Large intestine (tissue), 3 donors: ENCODE results near the gene POGZ. TPM values are rescaled to one million over a fixed set of nuclear protein-coding genes. Genes with fewer than 3 reads are reported as not detected.

Experiments used
- DNase-seq, 2 donors: peaks; one replicate each; pipeline versions ENCODE4 v3.0.0 to v3.0.0-alpha.2; 2013
- H3K27ac ChIP-seq: one replicate; pipeline ENCODE4 v1.5.1; 2013; ENCODE audit warnings: low read length
- H3K27me3 ChIP-seq: 2 replicates; pipeline ENCODE4 v1.6.1; 2013; ENCODE audit warnings: low read length; ENCODE audit not compliant: control insufficient read depth, insufficient read depth
- H3K36me3 ChIP-seq: 2 replicates; pipeline ENCODE4 v1.6.1; 2013; ENCODE audit warnings: low read length; ENCODE audit not compliant: control insufficient read depth, insufficient read depth
- H3K4me1 ChIP-seq: one replicate; pipeline ENCODE4 v1.6.1; 2013; ENCODE audit warnings: low read length; ENCODE audit not compliant: control insufficient read depth, insufficient read depth
- H3K4me3 ChIP-seq: one replicate; pipeline ENCODE4 v1.5.1; 2013; ENCODE audit warnings: low read length
- H3K9me3 ChIP-seq: one replicate; pipeline ENCODE4 v1.6.1; 2013; ENCODE audit warnings: mild to moderate bottlenecking, low read depth, low read length, moderate library complexity; ENCODE audit not compliant: control insufficient read depth
- WGBS: methylation state at CpG from one replicate; pipeline ENCODE4 v1.1.5; 2013; ENCODE audit warnings: low lambda C conversion rate; ENCODE audit not compliant: insufficient coverage; 5-methylcytosine and 5-hydroxymethylcytosine counted together
- polyA plus RNA-seq: library from polyadenylated mRNA; unstranded; fragments of 120-200 nt; gene quantifications from one replicate; pipeline ENCODE4 v1.2.1, GENCODE V29; 2013

POGZ gene
- polyA plus RNA-seq, 1 donor: 91.5 TPM

GRCh38 chr1:151499930-151500329 is 40.6 kb upstream of the POGZ start:
- Histone ChIP-seq H3K27ac (peak overlapping the region; percentile 74), H3K4me3 (no peak overlapping the region), H3K27me3 (no peaks in the 10 kb centered on the region), H3K9me3 (no peaks in the 10 kb centered on the region), H3K4me1 (peaks cover 44% of the 10 kb centered on the region), H3K36me3 (no peaks in the 10 kb centered on the region)
- DNase-seq: no peak
- no CpG with 5 or more reads among the region's 1 CpG for WGBS

- H3K27me3 ChIP-seq: no peaks in the 10 kb centered on the region
- peak; percentile 62 to 79 for DNase-seq
- H3K9me3 ChIP-seq: no peaks in the 10 kb centered on the region
- H3K4me3 ChIP-seq: no peak overlapping the region
- peaks cover 48% of the 10 kb centered on the region for H3K4me1 ChIP-seq
- no CpG with 5 or more reads among the region's 5 CpGs for WGBS
- H3K36me3 ChIP-seq: no peaks in the 10 kb centered on the region
- H3K27ac ChIP-seq: peak overlapping the region; percentile 74
Measured at GRCh38 chr1:151499365-151499764, 40.1 kb upstream of the POGZ start.

- Histone ChIP-seq H3K27ac (peak overlapping the region; percentile 57), H3K4me3 (no peak overlapping the region), H3K36me3 (no peaks in the 10 kb centered on the region), H3K4me1 (peaks cover 25% of the 10 kb centered on the region), H3K9me3 (no peaks in the 10 kb centered on the region), H3K27me3 (no peaks in the 10 kb centered on the region)
- WGBS: 71% methylated on average over 1 of the region's 1 CpG
- DNase-seq: no peak
Measured at GRCh38 chr1:151495316-151495715, 36.0 kb upstream of the POGZ start.

DNA sequence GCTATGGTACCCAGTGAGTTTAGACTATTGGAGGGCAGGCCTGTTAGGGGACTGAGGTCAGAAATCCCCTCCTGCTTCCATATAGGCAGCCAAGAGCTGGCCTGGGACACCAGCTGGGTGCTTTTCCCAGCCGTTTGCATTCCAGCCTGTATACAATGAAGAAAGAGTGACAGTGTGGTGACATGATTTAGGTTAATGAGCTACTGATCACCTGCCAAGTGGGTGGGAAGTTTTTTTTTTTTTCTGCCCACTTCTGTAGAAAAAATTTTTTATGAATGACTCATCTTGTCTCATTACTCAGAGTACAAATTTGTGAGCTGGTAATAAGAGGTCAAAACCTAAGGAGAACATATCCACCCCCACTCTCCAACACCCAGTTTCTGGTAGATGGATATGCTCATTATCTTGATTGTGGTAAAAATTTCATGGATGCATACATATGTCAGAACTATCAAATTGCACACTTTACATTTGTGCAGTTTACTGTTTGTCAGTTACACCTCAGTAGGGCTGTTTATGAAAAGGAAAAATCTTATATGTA is 35.5 kb upstream of the POGZ start:
- peaks cover 21% of the 10 kb centered on the region for H3K4me1 ChIP-seq
- H3K9me3 ChIP-seq: no peaks in the 10 kb centered on the region
- H3K36me3 ChIP-seq: no peaks in the 10 kb centered on the region
- no CpG with 5 or more reads among the region's 1 CpG for WGBS
- DNase-seq: peak; percentile 77 to 89
- H3K27me3 ChIP-seq: no peaks in the 10 kb centered on the region
- peak overlapping the region; percentile 84 for H3K27ac ChIP-seq
- no peak overlapping the region for H3K4me3 ChIP-seq

- Histone ChIP-seq H3K9me3 (no peaks in the 10 kb centered on the region), H3K27ac (no peak overlapping the region), H3K27me3 (no peaks in the 10 kb centered on the region), H3K4me3 (no peak overlapping the region), H3K4me1 (peaks cover 14% of the 10 kb centered on the region), H3K36me3 (no peaks in the 10 kb centered on the region)
- WGBS: 89% methylated on average over 1 of the region's 3 CpGs
- no peak for DNase-seq
Measured at GRCh38 chr1:151493042-151493441, 33.7 kb upstream of the POGZ start.

DNA sequence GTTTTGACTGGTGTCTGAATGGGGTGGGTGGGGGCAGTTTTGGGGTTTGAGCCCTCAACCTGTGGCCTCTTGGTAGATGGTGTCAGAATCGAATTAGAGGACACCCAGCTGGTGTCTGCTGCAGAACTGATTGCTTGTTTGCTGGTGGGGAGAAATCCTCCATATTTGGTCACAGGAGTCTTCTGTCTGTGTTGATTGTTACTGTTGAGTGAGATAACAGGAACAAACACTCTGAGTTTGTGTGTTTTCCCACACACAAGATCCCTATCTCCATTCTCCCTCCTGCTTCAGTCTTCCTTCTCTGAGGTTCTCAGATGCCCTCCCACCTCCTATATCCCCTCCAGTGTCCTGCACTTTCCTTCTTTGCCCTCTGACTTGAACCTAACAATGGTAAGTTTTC is 32.8 kb upstream of the POGZ start:
- WGBS: no CpG with 5 or more reads among the region's 1 CpG

GRCh38 chr1:151491641-151492040 is 32.3 kb upstream of the POGZ start:
- WGBS: no CpG with 5 or more reads among the region's 5 CpGs

More for the DNA sequence above, 32.8 kb upstream of the POGZ start:
- Histone ChIP-seq H3K36me3 (no peaks in the 10 kb centered on the region), H3K9me3 (no peaks in the 10 kb centered on the region), H3K4me3 (no peak overlapping the region), H3K27ac (no peak overlapping the region), H3K4me1 (peaks cover 14% of the 10 kb centered on the region), H3K27me3 (no peaks in the 10 kb centered on the region)
- DNase-seq: no peak

DNA sequence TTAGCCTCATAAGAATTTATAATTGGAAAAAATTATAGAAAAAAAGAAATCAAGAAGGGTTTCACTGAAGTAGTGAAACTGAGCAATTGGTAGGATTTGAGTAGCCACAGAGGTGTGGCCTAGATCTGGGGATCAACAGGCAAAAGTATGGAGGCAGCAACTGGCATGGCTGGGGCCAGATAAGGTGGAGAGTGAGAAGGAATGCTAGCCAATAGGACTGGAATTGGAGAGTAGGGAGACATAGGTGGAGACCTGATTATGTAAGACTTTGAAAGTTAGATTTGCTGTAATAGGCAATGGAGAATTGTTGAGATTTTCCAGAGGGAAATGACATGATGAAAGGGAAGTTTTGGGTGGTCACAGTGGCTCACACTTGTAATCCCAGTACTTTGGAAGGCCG is 27.3 kb upstream of the POGZ start:
- Histone ChIP-seq H3K4me1 (no peaks in the 10 kb centered on the region), H3K4me3 (no peak overlapping the region), H3K36me3 (no peaks in the 10 kb centered on the region), H3K27ac (no peak overlapping the region), H3K27me3 (no peaks in the 10 kb centered on the region), H3K9me3 (peaks cover 4% of the 10 kb centered on the region)
- no peak for DNase-seq
- WGBS: no CpG with 5 or more reads among the region's 1 CpG

More at GRCh38 chr1:151491641-151492040, 32.3 kb upstream of the POGZ start:
- Histone ChIP-seq H3K27ac (no peak overlapping the region), H3K4me3 (no peak overlapping the region), H3K9me3 (no peaks in the 10 kb centered on the region), H3K36me3 (no peaks in the 10 kb centered on the region), H3K27me3 (no peaks in the 10 kb centered on the region), H3K4me1 (peaks cover 14% of the 10 kb centered on the region)
- DNase-seq: peak in 1 of 2 donors; percentile 18

DNA sequence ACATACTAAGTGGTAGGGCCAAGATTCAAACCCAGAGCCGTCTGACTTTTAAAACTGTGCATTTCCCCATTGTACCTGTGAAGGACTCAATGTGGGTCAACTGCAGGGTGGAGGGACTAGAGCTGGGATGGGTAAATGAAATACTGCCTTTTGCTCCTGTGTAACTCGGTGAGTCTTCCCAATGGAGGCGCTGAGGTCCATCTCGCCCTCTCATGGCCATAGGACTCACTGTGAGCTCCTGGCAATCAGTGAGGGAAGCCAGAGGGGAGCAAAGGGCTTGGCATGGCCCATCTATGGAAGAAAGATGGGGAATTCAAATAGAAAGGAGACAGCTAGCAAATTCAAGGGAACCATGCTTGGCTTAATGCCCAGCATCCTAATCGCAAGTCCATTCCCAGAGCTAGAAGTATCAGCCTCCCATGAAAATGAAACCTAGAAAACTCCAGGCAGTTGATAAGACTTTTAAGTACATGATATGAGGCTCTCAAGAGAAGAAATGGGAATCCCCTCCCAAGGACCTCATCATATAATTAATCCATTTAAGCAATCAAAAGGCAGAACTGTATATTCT is 26.5 kb upstream of the POGZ start:
- peak in 1 of 2 donors; percentile 36 for DNase-seq
- no CpG with 5 or more reads among the region's 5 CpGs for WGBS
- no peak overlapping the region for H3K4me3 ChIP-seq
- no peaks in the 10 kb centered on the region for H3K36me3 ChIP-seq
- H3K27me3 ChIP-seq: no peaks in the 10 kb centered on the region
- no peak overlapping the region for H3K27ac ChIP-seq
- peaks cover 4% of the 10 kb centered on the region for H3K9me3 ChIP-seq
- no peaks in the 10 kb centered on the region for H3K4me1 ChIP-seq

DNA sequence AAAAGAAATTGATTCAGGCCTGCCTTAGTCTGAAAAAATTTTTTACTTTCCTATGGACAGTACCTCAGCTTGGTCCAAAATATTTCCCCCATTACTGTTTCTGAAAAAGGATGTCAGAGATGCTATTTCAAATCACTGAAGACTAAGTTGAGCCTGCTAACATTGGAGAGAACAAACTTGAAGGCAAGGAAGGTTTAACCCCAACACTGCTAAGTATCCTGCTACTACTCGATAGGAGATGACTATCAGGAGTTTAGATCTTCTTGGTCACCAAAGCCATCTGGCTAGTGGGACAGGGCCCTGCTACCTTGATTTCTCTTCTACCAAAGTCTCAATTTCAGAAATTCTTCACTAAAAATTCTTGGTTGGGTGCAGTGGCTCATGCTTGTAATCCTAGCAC is 22.7 kb upstream of the POGZ start:
- no peaks in the 10 kb centered on the region for H3K36me3 ChIP-seq
- no peak for DNase-seq
- no CpG with 5 or more reads among the region's 1 CpG for WGBS
- no peaks in the 10 kb centered on the region for H3K27me3 ChIP-seq
- H3K9me3 ChIP-seq: peaks cover 4% of the 10 kb centered on the region
- peaks cover 2% of the 10 kb centered on the region for H3K4me1 ChIP-seq
- H3K4me3 ChIP-seq: no peak overlapping the region
- no peak overlapping the region for H3K27ac ChIP-seq

GRCh38 chr1:151479462-151479861 is 20.2 kb upstream of the POGZ start:
- no peaks in the 10 kb centered on the region for H3K36me3 ChIP-seq
- H3K4me3 ChIP-seq: no peak overlapping the region
- peaks cover 4% of the 10 kb centered on the region for H3K9me3 ChIP-seq
- H3K27ac ChIP-seq: no peak overlapping the region
- no peaks in the 10 kb centered on the region for H3K27me3 ChIP-seq
- H3K4me1 ChIP-seq: peaks cover 2% of the 10 kb centered on the region
- no CpG with 5 or more reads among the region's 5 CpGs for WGBS
- no peak for DNase-seq
